A375 (cell line): ENCODE data around the gene ZNF222. TPM values are rescaled to one million over a fixed set of nuclear protein-coding genes. Genes with fewer than 3 reads are reported as not detected.

Experiments used
- small RNA-seq: library from RNA; depleted of rRNA; stranded (forward); fragments of <200 nt; gene quantifications from one replicate; pipeline ENCODE3, GENCODE V24; 2014
- total RNA-seq: library from RNA; depleted of rRNA; stranded (reverse); fragments of >200 nt; shearing (Covaris generic); gene quantifications from 2 replicates; pipeline ENCODE4 v1.2.3, GENCODE V29; 2014; rRNA removed

ZNF222 gene
- total RNA-seq = 5.7 and 8.8 TPM in 2 replicates

GRCh38 chr19:44025217-44025936 lies at the start of gene ZNF222:
ZNF222 (plus strand) TSS chr19:44025379; CDS start chr19:44025437, 58 bp downstream.

GRCh38 chr19:43983912-43984686 lies 41.1 kb upstream of the ZNF222 start, which contains the start of gene ZNF155:
ZNF155 (plus strand) TSS chr19:43984188; CDS start chr19:43988544, 4,356 bp downstream.

DNA sequence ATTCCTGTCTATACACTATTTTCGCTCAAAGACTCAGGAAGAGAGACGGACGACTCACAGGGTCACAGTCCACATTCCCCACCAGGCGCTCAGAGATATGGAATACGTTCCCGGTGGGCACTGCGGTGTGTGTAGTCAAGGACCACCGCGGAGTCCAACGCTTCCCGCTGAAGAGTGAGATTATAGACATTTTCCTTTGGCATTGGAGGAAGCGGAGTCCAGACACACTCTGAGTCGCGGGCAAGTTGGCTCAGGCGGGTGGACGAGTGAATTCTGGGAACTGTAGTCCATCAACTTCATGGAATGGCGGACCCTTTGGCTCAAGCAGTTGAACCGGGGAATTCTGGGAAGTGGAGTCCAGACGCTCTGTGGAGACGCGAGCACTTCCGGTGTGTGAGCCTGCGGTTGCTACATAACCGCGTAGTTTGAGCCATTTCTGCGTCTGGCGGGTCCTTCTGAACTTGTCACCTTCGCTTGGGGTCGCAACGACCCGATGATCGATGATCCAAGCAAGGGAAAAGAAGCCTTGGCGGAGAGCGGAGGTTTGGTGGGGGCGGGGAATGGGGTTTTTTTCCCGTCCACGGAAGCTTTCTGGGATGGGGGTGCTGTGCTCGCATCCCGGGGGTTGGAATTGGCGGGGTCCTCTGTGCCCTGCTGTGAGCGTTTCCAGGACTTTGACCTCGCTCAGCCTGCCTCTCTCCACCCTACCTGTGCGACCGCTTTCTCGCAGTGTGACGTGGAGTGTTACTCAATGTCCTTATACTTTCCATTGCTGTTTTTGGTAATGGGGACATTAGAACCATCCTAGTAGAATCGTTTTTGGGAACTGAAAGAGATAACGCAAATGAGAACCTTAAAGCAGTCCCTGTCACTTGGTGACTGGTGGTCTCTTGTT lies 22.4 kb upstream of the ZNF222 start, which contains the start of gene ZNF230:
ZNF230 (plus strand) TSS at position 392 of the 895 bp plus-strand sequence. CDS start 4,122 bp downstream, outside the sequence.

DNA sequence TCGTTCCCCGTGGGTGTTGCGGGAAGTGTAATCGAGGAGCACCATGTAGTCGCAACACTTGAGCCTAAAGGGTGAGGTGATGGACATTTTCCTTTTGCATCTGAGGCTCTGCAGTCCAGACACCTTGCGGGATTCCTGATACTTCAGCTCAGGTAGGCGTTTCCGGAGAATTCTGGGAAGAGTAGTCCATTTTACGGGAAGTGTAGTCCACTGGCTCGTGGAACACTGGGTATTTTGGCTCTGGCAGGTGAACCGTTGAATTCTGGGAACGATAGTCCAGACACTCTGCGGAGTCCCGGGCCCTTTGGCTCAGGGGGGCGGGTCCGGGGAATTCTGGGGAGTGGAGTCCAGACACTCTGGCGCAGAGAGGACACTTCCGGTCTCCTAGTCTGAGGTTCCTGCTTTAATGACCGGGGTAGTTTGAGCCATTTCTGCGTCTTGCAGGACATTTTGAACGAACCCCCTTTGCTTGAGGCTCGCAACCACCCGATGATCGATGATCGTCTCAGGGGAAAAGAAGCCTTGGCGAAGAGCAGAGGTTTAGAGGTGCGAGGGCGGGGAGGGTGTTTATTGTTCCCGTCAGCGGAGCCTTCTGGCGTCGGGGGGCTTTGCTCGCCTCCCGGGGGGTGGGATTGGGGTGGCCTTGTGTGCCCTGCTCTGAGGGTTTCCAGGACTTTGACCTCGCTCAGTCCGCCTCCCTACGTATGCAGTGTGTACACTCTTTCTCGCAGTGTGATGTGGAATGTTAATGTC lies 26.6 kb downstream of the ZNF222 start, which contains the start of gene ZNF223:
ZNF223 (plus strand) TSS at position 387 of the 753 bp plus-strand sequence. CDS start 3,141 bp downstream, outside the sequence.

GRCh38 chr19:44071824-44072542 lies 46.8 kb downstream of the ZNF222 start, which contains the start of gene ZNF284:
ZNF284 (plus strand) TSS chr19:44072159; CDS start chr19:44076390, 4,231 bp downstream.

Small RNA genes lying within 50 kb of the gene (small RNA-seq; reads per million reads assigned to genes)
- gene AC006213.5 = not detected

Other genes with a start within 250 kb of the ZNF222 start
- 150 and 157 TPM in 2 replicates for gene KCNN4, start 244.4 kb upstream of the ZNF222 start, total RNA-seq
- 1.0 and 4.5 TPM in 2 replicates for gene LYPD5, start 222.9 kb upstream of the ZNF222 start, total RNA-seq
- 10.3 and 11.0 TPM in 2 replicates for gene ZNF283, start 198.1 kb upstream of the ZNF222 start, total RNA-seq
- gene ZNF404, start 141.4 kb upstream of the ZNF222 start, total RNA-seq = 1.2 and 1.5 TPM in 2 replicates
- gene ZNF45, start 90.1 kb upstream of the ZNF222 start, total RNA-seq = 20.8 and 23.7 TPM in 2 replicates
- 3.3 and 4.5 TPM in 2 replicates for gene ZNF221, start 74.2 kb upstream of the ZNF222 start, total RNA-seq
- 10.7 and 11.9 TPM in 2 replicates for gene ZNF155, start 41.2 kb upstream of the ZNF222 start, total RNA-seq
- 1.8 and 2.0 TPM in 2 replicates for gene ZNF230, start 22.4 kb upstream of the ZNF222 start, total RNA-seq
- gene ZNF223, start 26.7 kb downstream of the ZNF222 start, total RNA-seq = 1.7 and 3.0 TPM in 2 replicates
- gene ZNF284, start 46.8 kb downstream of the ZNF222 start, total RNA-seq = 1.2 and 1.7 TPM in 2 replicates
- gene ZNF224, start 69.0 kb downstream of the ZNF222 start, total RNA-seq = 14.1 and 15.5 TPM in 2 replicates
- 3.8 and 5.5 TPM in 2 replicates for gene ZNF225, start 88.0 kb downstream of the ZNF222 start, total RNA-seq
- gene ZNF234, start 116.2 kb downstream of the ZNF222 start, total RNA-seq = 5.8 and 7.5 TPM in 2 replicates
- 20.4 and 34.4 TPM in 2 replicates for gene ZNF226, start 139.7 kb downstream of the ZNF222 start, total RNA-seq
- 25.0 and 30.4 TPM in 2 replicates for gene ZNF227, start 187.2 kb downstream of the ZNF222 start, total RNA-seq
- gene ZNF233, start 234.5 kb downstream of the ZNF222 start, total RNA-seq = 0.34 and 0.53 TPM in 2 replicates